Measurements from ENCODE around the gene MMS19.

DNA sequence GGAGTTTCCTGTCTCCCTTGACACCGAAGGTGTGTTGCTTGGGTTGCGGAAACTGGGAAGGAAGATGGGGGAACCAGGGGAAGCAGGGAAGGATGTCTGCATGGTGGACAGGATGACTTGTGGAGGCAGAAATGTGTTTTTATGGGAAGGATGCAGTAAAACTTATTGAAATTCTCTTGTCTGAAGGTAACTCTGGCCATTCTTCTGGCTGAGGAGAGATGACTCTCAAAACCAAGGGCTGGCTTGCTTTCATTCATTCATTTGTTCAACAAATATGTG lies 2.0 kb upstream of the MMS19 start:
- TF ChIP-seq CTCF (conservative IDR thresholded peaks at IDR 0.05) (no peak), EZH2 (IDR thresholded peaks at IDR 0.05; ENCODE audit: low read depth) (no peak)

Measured in PC-9 (cell line).